ENCODE measurements around the gene TMEM205. TPM values are rescaled to one million over a fixed set of nuclear protein-coding genes. Genes with fewer than 3 reads are reported as not detected.
A peak's percentile ranks its signal among the peaks of the same experiment; 100 is the strongest.

The TMEM205 gene
- total and polyA plus RNA-seq, 2 experiments from 2014 or later: 123 to 293 TPM

DNA sequence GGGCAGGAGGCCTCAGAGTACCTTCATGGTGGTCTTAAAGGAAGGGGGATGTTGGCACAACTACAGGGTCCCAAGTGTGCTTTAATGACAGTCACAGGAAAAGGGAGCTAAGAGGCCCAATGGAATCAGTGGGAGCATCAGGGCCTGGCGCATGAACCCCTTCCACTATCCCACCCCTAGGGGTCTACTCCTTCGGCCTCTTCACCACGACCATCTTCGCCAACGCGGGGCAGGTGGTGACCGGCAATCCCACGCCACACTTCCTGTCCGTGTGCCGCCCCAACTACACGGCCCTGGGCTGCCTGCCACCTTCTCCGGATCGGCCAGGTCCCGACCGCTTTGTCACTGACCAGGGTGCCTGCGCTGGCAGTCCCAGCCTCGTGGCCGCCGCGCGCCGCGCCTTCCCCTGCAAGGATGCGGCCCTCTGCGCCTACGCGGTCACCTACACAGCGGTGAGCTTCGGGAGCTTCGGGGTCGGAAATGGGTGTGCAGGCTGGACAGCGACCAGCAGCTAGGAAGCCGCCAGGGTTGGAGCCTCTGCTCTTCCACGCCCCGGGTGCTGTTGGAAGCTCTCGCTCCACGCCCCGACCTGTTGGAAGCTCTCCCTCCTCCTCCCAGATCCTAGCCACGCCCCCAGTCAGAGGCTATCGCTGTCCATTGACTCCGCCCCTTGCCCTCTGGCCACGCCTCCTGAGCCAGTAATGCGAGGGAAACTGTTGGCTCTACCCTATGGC lies 15.1 kb upstream of the TMEM205 start:
- Histone ChIP-seq H3F3A (replicated peaks; ENCODE audit: low read depth) (no peaks in the 10 kb centered on the region), H3K36me3 (ENCODE audit: insufficient read depth) (no peaks in the 10 kb centered on the region), H3K4me1 (ENCODE audit: insufficient read depth) (peaks cover 6% of the 10 kb centered on the region; the same call in 1 of the 2 replicates), H3K9me2 (ENCODE audit: insufficient read depth) (no peaks in the 10 kb centered on the region), H3K4me3 (peak overlapping the region; percentile 75), H3K27ac (ENCODE audit: low read depth) (no peak overlapping the region), H3K79me2 (replicated peaks; ENCODE audit: insufficient read depth) (no peaks in the 10 kb centered on the region), H3K4me2 (peak overlapping the region; percentile 86), H3K27me3 (ENCODE audit: insufficient read depth) (0 out of 2 replicates have a peak, but pooled peaks cover under 1% of the 10 kb centered on the region), H4K20me1 (replicated peaks; ENCODE audit: insufficient read depth) (no peaks in the 10 kb centered on the region), H2AFZ (peak overlapping the region; percentile 98)
- H3K36me3 Mint-ChIP-seq (ENCODE audit: low read depth): no peaks in the 10 kb centered on the region
- H3K4me1 Mint-ChIP-seq: peaks cover 14% of the 10 kb centered on the region
- H3K27ac Mint-ChIP-seq: no peak overlapping the region
- peak; percentile 99 for DNase-seq (ENCODE audit: low spot score)
- TF ChIP-seq, protein P1, sequence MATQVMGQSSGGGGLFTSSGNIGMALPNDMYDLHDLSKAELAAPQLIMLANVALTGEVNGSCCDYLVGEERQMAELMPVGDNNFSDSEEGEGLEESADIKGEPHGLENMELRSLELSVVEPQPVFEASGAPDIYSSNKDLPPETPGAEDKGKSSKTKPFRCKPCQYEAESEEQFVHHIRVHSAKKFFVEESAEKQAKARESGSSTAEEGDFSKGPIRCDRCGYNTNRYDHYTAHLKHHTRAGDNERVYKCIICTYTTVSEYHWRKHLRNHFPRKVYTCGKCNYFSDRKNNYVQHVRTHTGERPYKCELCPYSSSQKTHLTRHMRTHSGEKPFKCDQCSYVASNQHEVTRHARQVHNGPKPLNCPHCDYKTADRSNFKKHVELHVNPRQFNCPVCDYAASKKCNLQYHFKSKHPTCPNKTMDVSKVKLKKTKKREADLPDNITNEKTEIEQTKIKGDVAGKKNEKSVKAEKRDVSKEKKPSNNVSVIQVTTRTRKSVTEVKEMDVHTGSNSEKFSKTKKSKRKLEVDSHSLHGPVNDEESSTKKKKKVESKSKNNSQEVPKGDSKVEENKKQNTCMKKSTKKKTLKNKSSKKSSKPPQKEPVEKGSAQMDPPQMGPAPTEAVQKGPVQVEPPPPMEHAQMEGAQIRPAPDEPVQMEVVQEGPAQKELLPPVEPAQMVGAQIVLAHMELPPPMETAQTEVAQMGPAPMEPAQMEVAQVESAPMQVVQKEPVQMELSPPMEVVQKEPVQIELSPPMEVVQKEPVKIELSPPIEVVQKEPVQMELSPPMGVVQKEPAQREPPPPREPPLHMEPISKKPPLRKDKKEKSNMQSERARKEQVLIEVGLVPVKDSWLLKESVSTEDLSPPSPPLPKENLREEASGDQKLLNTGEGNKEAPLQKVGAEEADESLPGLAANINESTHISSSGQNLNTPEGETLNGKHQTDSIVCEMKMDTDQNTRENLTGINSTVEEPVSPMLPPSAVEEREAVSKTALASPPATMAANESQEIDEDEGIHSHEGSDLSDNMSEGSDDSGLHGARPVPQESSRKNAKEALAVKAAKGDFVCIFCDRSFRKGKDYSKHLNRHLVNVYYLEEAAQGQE (IDR thresholded peaks at IDR 0.05; ENCODE audit: unreplicated experiment): peak; percentile 44
- TF ChIP-seq EZH2phosphoT487 (IDR thresholded peaks at IDR 0.05; ENCODE audit: unreplicated experiment) (no peak), ZNF331 (CRISPR knock-in tag; IDR thresholded peaks at IDR 0.05; ENCODE audit: low read depth) (no peak), ZNF114 (CRISPR knock-in tag; IDR thresholded peaks at IDR 0.05) (no peak), POLR2AphosphoS5 (IDR thresholded peaks at IDR 0.05; ENCODE audit: low read depth) (peak; percentile 75), NANOG (IDR thresholded peaks at IDR 0.05; ENCODE audit: borderline replicate concordance) (no peak), STAT1 (IDR thresholded peaks at IDR 0.05; ENCODE audit: unreplicated experiment) (no peak), EZH2 (IDR thresholded peaks at IDR 0.05; ENCODE audit: low read depth, unreplicated experiment) (no peak), CREB1 (CRISPR knock-in tag; IDR thresholded peaks at IDR 0.05; ENCODE audit: low read depth) (no peak), JUNB (IDR thresholded peaks at IDR 0.05; ENCODE audit: unreplicated experiment) (no peak)
- TF ChIP-seq, protein P2, sequence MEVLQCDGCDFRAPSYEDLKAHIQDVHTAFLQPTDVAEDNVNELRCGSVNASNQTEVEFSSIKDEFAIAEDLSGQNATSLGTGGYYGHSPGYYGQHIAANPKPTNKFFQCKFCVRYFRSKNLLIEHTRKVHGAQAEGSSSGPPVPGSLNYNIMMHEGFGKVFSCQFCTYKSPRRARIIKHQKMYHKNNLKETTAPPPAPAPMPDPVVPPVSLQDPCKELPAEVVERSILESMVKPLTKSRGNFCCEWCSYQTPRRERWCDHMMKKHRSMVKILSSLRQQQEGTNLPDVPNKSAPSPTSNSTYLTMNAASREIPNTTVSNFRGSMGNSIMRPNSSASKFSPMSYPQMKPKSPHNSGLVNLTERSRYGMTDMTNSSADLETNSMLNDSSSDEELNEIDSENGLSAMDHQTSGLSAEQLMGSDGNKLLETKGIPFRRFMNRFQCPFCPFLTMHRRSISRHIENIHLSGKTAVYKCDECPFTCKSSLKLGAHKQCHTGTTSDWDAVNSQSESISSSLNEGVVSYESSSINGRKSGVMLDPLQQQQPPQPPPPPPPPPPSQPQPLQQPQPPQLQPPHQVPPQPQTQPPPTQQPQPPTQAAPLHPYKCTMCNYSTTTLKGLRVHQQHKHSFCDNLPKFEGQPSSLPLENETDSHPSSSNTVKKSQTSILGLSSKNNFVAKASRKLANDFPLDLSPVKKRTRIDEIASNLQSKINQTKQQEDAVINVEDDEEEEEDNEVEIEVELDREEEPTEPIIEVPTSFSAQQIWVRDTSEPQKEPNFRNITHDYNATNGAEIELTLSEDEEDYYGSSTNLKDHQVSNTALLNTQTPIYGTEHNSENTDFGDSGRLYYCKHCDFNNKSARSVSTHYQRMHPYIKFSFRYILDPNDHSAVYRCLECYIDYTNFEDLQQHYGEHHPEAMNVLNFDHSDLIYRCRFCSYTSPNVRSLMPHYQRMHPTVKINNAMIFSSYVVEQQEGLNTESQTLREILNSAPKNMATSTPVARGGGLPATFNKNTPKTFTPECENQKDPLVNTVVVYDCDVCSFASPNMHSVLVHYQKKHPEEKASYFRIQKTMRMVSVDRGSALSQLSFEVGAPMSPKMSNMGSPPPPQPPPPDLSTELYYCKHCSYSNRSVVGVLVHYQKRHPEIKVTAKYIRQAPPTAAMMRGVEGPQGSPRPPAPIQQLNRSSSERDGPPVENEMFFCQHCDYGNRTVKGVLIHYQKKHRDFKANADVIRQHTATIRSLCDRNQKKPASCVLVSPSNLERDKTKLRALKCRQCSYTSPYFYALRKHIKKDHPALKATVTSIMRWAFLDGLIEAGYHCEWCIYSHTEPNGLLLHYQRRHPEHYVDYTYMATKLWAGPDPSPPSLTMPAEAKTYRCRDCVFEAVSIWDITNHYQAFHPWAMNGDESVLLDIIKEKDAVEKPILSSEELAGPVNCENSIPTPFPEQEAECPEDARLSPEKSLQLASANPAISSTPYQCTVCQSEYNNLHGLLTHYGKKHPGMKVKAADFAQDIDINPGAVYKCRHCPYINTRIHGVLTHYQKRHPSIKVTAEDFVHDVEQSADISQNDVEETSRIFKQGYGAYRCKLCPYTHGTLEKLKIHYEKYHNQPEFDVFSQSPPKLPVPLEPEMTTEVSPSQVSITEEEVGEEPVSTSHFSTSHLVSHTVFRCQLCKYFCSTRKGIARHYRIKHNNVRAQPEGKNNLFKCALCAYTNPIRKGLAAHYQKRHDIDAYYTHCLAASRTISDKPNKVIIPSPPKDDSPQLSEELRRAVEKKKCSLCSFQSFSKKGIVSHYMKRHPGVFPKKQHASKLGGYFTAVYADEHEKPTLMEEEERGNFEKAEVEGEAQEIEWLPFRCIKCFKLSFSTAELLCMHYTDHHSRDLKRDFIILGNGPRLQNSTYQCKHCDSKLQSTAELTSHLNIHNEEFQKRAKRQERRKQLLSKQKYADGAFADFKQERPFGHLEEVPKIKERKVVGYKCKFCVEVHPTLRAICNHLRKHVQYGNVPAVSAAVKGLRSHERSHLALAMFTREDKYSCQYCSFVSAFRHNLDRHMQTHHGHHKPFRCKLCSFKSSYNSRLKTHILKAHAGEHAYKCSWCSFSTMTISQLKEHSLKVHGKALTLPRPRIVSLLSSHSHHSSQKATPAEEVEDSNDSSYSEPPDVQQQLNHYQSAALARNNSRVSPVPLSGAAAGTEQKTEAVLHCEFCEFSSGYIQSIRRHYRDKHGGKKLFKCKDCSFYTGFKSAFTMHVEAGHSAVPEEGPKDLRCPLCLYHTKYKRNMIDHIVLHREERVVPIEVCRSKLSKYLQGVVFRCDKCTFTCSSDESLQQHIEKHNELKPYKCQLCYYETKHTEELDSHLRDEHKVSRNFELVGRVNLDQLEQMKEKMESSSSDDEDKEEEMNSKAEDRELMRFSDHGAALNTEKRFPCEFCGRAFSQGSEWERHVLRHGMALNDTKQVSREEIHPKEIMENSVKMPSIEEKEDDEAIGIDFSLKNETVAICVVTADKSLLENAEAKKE (CRISPR knock-in tag; IDR thresholded peaks at IDR 0.05): no peak
- TF ChIP-seq, protein P3, sequence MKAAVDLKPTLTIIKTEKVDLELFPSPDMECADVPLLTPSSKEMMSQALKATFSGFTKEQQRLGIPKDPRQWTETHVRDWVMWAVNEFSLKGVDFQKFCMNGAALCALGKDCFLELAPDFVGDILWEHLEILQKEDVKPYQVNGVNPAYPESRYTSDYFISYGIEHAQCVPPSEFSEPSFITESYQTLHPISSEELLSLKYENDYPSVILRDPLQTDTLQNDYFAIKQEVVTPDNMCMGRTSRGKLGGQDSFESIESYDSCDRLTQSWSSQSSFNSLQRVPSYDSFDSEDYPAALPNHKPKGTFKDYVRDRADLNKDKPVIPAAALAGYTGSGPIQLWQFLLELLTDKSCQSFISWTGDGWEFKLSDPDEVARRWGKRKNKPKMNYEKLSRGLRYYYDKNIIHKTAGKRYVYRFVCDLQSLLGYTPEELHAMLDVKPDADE (IDR thresholded peaks at IDR 0.05): no peak
- TF ChIP-seq, protein P4, sequence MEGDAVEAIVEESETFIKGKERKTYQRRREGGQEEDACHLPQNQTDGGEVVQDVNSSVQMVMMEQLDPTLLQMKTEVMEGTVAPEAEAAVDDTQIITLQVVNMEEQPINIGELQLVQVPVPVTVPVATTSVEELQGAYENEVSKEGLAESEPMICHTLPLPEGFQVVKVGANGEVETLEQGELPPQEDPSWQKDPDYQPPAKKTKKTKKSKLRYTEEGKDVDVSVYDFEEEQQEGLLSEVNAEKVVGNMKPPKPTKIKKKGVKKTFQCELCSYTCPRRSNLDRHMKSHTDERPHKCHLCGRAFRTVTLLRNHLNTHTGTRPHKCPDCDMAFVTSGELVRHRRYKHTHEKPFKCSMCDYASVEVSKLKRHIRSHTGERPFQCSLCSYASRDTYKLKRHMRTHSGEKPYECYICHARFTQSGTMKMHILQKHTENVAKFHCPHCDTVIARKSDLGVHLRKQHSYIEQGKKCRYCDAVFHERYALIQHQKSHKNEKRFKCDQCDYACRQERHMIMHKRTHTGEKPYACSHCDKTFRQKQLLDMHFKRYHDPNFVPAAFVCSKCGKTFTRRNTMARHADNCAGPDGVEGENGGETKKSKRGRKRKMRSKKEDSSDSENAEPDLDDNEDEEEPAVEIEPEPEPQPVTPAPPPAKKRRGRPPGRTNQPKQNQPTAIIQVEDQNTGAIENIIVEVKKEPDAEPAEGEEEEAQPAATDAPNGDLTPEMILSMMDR (conservative IDR thresholded peaks at IDR 0.05; ENCODE audit: low read depth in 2 of 2): peak; percentile 23 to 47; a peak in 2 of 4 replicates
- H3K27me3 Mint-ChIP-seq (ENCODE audit: insufficient read depth, low read depth, poor library complexity): peaks cover 29% of the 10 kb centered on the region
- no peaks in the 10 kb centered on the region for H3K9me3 Mint-ChIP-seq
- ATAC-seq: peak; percentile 87
- peak overlapping the region; percentile 78 for H3K4me3 Mint-ChIP-seq

Measured in GM23338 (cell line).